Measurements from ENCODE around the gene DOCK2. TPM values are rescaled to one million over a fixed set of nuclear protein-coding genes. Genes with fewer than 3 reads are reported as not detected.

DOCK2 gene
- total and polyA plus RNA-seq, 9 of the 15 experiments (the other 6 are each of a cell fraction or from before 2014, with no cell fraction given) = 4.5 to 42.6 (median 20.5) TPM

GRCh38 chr5:169809281-169809680 is 172.2 kb downstream of the DOCK2 start:
- FAIRE-seq (no peak), DNase-seq (ENCODE audit: extremely low read depth in 1 of 4, low spot score in 3 of 4) (no peak), ATAC-seq (no peak)
- Histone ChIP-seq H3K36me3 (ENCODE audit: control insufficient read depth, insufficient read depth, low read length) (no peaks in the 10 kb centered on the region), H3K9ac (ENCODE audit: insufficient read depth in 1 of 2, low read depth in 2 of 2, low read length in 2 of 2) (no peak overlapping the region), H3K4me2 (ENCODE audit: insufficient read depth, low read length) (no peak overlapping the region), H3K27ac (ENCODE audit: extremely low read depth, low read depth, low read length) (no peak overlapping the region), H2AFZ (ENCODE audit: low read depth, low read length) (no peak overlapping the region), H3K79me2 (ENCODE audit: control insufficient read depth, insufficient read depth, low read length) (no peaks in the 10 kb centered on the region), H4K20me1 (replicated peaks; ENCODE audit: control insufficient read depth, insufficient read depth, low read length) (no peaks in the 10 kb centered on the region), H3K9me3 (replicated peaks; ENCODE audit: control insufficient read depth, insufficient read depth, low read depth, low read length) (no peaks in the 10 kb centered on the region), H3K9me1 (ENCODE audit: control insufficient read depth, insufficient read depth, low read length) (no peaks in the 10 kb centered on the region), H3K4me1 (replicated peaks in 1 of 2; ENCODE audit: control insufficient read depth in 2 of 2, insufficient read depth in 2 of 2, low read length in 2 of 2) (peaks cover 0 to 1% of the 10 kb centered on the region in 2 experiments; a peak in 3 of 5 replicates), H3K4me3 (no peak overlapping the region), H3K27me3 (ENCODE audit: control insufficient read depth in 2 of 2, insufficient read depth in 2 of 2, low read length in 2 of 2) (no peaks in the 10 kb centered on the region)
- WGBS (ENCODE audit: insufficient coverage, low coverage, missing lambda C conversion rate) = 29% methylated on average over 5 of the region's 5 CpGs
- intact Hi-C loops (cut with micrococcal nuclease) = loop anchor here (10.0 kb wide), 1 partner anchor 176 kb away; the partner anchor contains the start of gene INSYN2B
- in situ Hi-C loops (cut with MboI) = no loop called here
- CTCF ChIA-PET (ENCODE audit: low intra/inter-chr PET ratio) = no interaction called here
- POLR2A ChIA-PET = no interaction called here
- BruUV-seq (replicated peaks) = no TSS peak
- TF ChIP-seq MNT (conservative IDR thresholded peaks at IDR 0.05) (no peak), DMBX1 (CRISPR knock-in tag; IDR thresholded peaks at IDR 0.05; ENCODE audit: borderline replicate concordance) (no peak), TCF7 (IDR thresholded peaks at IDR 0.05; ENCODE audit: borderline replicate concordance) (no peak), RBM17 (IDR thresholded peaks at IDR 0.05; ENCODE audit: borderline replicate concordance, low read depth, low read length) (no peak), ZNF561 (CRISPR knock-in tag; conservative IDR thresholded peaks at IDR 0.05) (no peak), ZC3H4 (CRISPR knock-in tag; IDR thresholded peaks at IDR 0.05; ENCODE audit: borderline replicate concordance) (no peak), OTX1 (CRISPR knock-in tag; IDR thresholded peaks at IDR 0.05) (no peak), BCL6 (CRISPR knock-in tag; IDR thresholded peaks at IDR 0.05) (no peak), MAFF (IDR thresholded peaks at IDR 0.05; ENCODE audit: low read length) (no peak), RBM39 (optimal IDR thresholded peaks at IDR 0.05; ENCODE audit: low read depth, low read length) (no peak), ZNF174 (CRISPR knock-in tag; IDR thresholded peaks at IDR 0.05) (no peak), L3MBTL2 (IDR thresholded peaks at IDR 0.05) (no peak), TAF9B (IDR thresholded peaks at IDR 0.05; ENCODE audit: partially characterized antibody) (no peak), ZNF133 (CRISPR knock-in tag; IDR thresholded peaks at IDR 0.05) (no peak), ZNF668 (CRISPR knock-in tag; IDR thresholded peaks at IDR 0.05) (no peak), CHD1 (IDR thresholded peaks at IDR 0.05; ENCODE audit: low read length) (no peak), ZBTB5 (IDR thresholded peaks at IDR 0.05) (no peak), CREM (IDR thresholded peaks at IDR 0.05; ENCODE audit: low read depth) (no peak), CBX2 (IDR thresholded peaks at IDR 0.05; ENCODE audit: insufficient read depth, low read length, poor library complexity, severe bottlenecking) (no peak)

Data from K562 (cell line).